GM23338 (cell line): ENCODE measurements around the gene EHD2. TPM values are rescaled to one million over a fixed set of nuclear protein-coding genes. Genes with fewer than 3 reads are reported as not detected.

ENCODE experiments used
- ATAC-seq: fragments of 200-7000 bp; cut with Tn5 transposase; 3 replicates; pipeline ENCODE4 v1.9.1; 2020
- DNase-seq: peaks from one replicate; pipeline ENCODE4 v3.0.0-alpha.2; 2015; ENCODE audit warnings: low spot score
- H2AFZ ChIP-seq: fragments of 200-600 bp; sonication (generic); 2 replicates; pipeline ENCODE4 v1.8.0; 2016; ENCODE audit warnings: antibody characterized with exemption, mild to moderate bottlenecking, moderate library complexity
- H3F3A ChIP-seq: fragments of 200-600 bp; sonication (generic); replicated peaks from 2 replicates; pipeline ENCODE4 v1.8.0; 2017; ENCODE audit warnings: antibody characterized with exemption, mixed run types, low read depth
- H3K27ac ChIP-seq: fragments of 200-600 bp; sonication (generic); 2 replicates; pipeline ENCODE4 v1.6.1; 2016; ENCODE audit warnings: low read depth
- H3K27me3 ChIP-seq: fragments of 200-600 bp; sonication (generic); 2 replicates; pipeline ENCODE4 v1.8.0; 2016; ENCODE audit warnings: mild to moderate bottlenecking, mixed run types, moderate library complexity; ENCODE audit not compliant: insufficient read depth
- H3K36me3 ChIP-seq: fragments of 200-600 bp; sonication (generic); 2 replicates; pipeline ENCODE4 v1.8.0; 2016; ENCODE audit warnings: mild to moderate bottlenecking; ENCODE audit not compliant: insufficient read depth
- H3K4me1 ChIP-seq: fragments of 200-600 bp; sonication (generic); 2 replicates; pipeline ENCODE4 v1.8.0; 2016; ENCODE audit warnings: mild to moderate bottlenecking, moderate library complexity; ENCODE audit not compliant: insufficient read depth
- H3K4me2 ChIP-seq: fragments of 200-600 bp; sonication (generic); 2 replicates; pipeline ENCODE4 v1.7.1; 2017; ENCODE audit warnings: mixed run types
- H3K4me3 ChIP-seq: fragments of 200-600 bp; sonication (generic); 2 replicates; pipeline ENCODE4 v1.6.1; 2016; ENCODE audit warnings: mixed run types
- H3K79me2 ChIP-seq: fragments of 200-600 bp; sonication (generic); replicated peaks from 2 replicates; pipeline ENCODE4 v1.8.0; 2017; ENCODE audit warnings: mild to moderate bottlenecking; ENCODE audit not compliant: insufficient read depth
- H3K9me2 ChIP-seq: fragments of 200-600 bp; sonication (generic); 2 replicates; pipeline ENCODE4 v1.8.0; 2017; ENCODE audit not compliant: insufficient read depth
- H4K20me1 ChIP-seq: fragments of 200-600 bp; sonication (generic); replicated peaks from 2 replicates; pipeline ENCODE4 v1.8.0; 2017; ENCODE audit warnings: mild to moderate bottlenecking; ENCODE audit not compliant: insufficient read depth
- H3K27ac Mint-ChIP-seq: 2 replicates; pipeline ENCODE4 v1.8.0; 2020; ENCODE audit warnings: inconsistent platforms, mild to moderate bottlenecking, moderate library complexity, mixed read lengths
- H3K27me3 Mint-ChIP-seq: 3 replicates; pipeline ENCODE4 v1.8.0; 2022; ENCODE audit warnings: low read depth, mild to moderate bottlenecking, moderate library complexity, mixed read lengths, inconsistent platforms; ENCODE audit not compliant: insufficient read depth, poor library complexity
- H3K36me3 Mint-ChIP-seq: 3 replicates; pipeline ENCODE4 v1.8.0; 2021; ENCODE audit warnings: low read depth, mild to moderate bottlenecking, inconsistent platforms, moderate library complexity, mixed read lengths
- H3K4me1 Mint-ChIP-seq: 3 replicates; pipeline ENCODE4 v1.8.0; 2020; ENCODE audit warnings: mild to moderate bottlenecking, inconsistent platforms, mixed read lengths
- H3K4me3 Mint-ChIP-seq: 3 replicates; pipeline ENCODE4 v1.8.0; 2021; ENCODE audit warnings: moderate library complexity, mild to moderate bottlenecking, inconsistent platforms, mixed read lengths
- H3K9me3 Mint-ChIP-seq: 3 replicates; pipeline ENCODE4 v1.8.0; 2020; ENCODE audit warnings: moderate library complexity, mild to moderate bottlenecking, inconsistent platforms, mixed read lengths
- CREB1 ChIP-seq: fragments of 250-450 bp; sonication (Bioruptor Pico); IDR thresholded peaks from 2 replicates; pipeline ENCODE4 v1.5.0; 2020; ENCODE audit warnings: low read depth, mild to moderate bottlenecking, moderate library complexity
- ETS1 ChIP-seq: IDR thresholded peaks from 2 replicates; pipeline ENCODE4 v1.6.1; 2016; ENCODE audit warnings: antibody characterized with exemption
- EZH2phosphoT487 ChIP-seq: fragments of 200-600 bp; sonication (generic); IDR thresholded peaks from one replicate; pipeline ENCODE4 v1.8.1; 2018; ENCODE audit warnings: antibody characterized with exemption; ENCODE audit not compliant: unreplicated experiment
- JUNB ChIP-seq: IDR thresholded peaks from one replicate; pipeline ENCODE4 v1.6.1; 2016; ENCODE audit warnings: antibody characterized with exemption; ENCODE audit not compliant: unreplicated experiment
- polyA plus RNA-seq: library from polyadenylated mRNA; unstranded; fragments of >200 nt; fragmentation: Nextera tagmentation; extraction: Ambion mirVana; gene quantifications from 2 replicates; pipeline ENCODE4 v1.2.1, GENCODE V29; 2016
- small RNA-seq: library from RNA; depleted of rRNA; stranded (forward); fragments of <200 nt; gene quantifications from one replicate; pipeline ENCODE3, GENCODE V24; 2014; ENCODE audit warnings: low replicate concordance
- total RNA-seq: library from RNA; depleted of rRNA; stranded (reverse); fragments of >200 nt; shearing (Covaris generic); gene quantifications from 2 replicates; pipeline ENCODE4 v1.2.3, GENCODE V29; 2014; rRNA removed
- TF ChIP-seq, protein P1 (sequence below), 2 experiments: fragments of 200-600 bp in 1 of 2; sonication (generic) in 1 of 2; conservative IDR thresholded peaks; 2 replicates each; pipeline versions ENCODE4 v1.5.1 to v1.6.1; 2016 to 2017; ENCODE audit warnings: antibody characterized with exemption in 2 of 2, low read depth in 2 of 2, mild to moderate bottlenecking in 2 of 2, moderate library complexity in 1 of 2

The EHD2 gene
- total and polyA plus RNA-seq, 2 experiments from 2014 or later, result 6.6 to 10.8 TPM

DNA sequence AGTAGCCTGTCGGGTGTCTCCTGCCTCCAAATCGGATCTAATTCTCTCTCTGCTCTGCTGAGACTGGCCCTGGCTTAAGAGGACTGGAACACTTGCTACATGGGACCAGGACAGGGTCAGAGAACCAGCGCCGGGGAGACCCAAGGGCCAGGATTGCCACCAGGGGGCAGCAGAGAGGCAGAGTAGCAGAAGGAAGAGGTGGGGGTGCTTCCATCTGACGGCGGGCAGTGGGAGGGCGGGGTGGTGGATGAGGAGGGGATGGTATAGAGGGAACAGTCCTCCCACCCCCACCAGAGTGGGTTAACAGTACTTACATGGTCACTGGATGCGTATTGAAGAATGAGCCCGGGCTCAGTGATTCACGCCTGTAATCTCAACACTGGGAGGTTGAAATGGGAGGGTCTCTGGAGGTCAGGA lies 77.2 kb downstream of the EHD2 start:
- peak; percentile 90 for ATAC-seq
- Mint-ChIP-seq H3K4me3 (no peak overlapping the region), H3K36me3 (peaks cover 11% of the 10 kb centered on the region; the same call in 2 of the 3 replicates), H3K4me1 (peaks cover 7% of the 10 kb centered on the region), H3K9me3 (peaks cover 13% of the 10 kb centered on the region; the same call in 2 of the 3 replicates), H3K27ac (no peak overlapping the region), H3K27me3 (peaks cover 11% of the 10 kb centered on the region)
- peaks cover 12% of the 10 kb centered on the region; the same call in 1 of the 2 replicates for H3F3A ChIP-seq
- no peaks in the 10 kb centered on the region for H3K27me3 ChIP-seq
- 0 out of 2 replicates have a peak, but pooled peaks cover 18% of the 10 kb centered on the region for H3K4me1 ChIP-seq
- H3K27ac ChIP-seq, result peak overlapping the region; percentile 87
- H3K4me3 ChIP-seq, result no peak overlapping the region
- peak; percentile 98 for DNase-seq
- H3K4me2 ChIP-seq, result peak overlapping the region; percentile 67; the same call in 1 of the 2 replicates
- H3K79me2 ChIP-seq, result no peaks in the 10 kb centered on the region
- TF ChIP-seq, protein P1, sequence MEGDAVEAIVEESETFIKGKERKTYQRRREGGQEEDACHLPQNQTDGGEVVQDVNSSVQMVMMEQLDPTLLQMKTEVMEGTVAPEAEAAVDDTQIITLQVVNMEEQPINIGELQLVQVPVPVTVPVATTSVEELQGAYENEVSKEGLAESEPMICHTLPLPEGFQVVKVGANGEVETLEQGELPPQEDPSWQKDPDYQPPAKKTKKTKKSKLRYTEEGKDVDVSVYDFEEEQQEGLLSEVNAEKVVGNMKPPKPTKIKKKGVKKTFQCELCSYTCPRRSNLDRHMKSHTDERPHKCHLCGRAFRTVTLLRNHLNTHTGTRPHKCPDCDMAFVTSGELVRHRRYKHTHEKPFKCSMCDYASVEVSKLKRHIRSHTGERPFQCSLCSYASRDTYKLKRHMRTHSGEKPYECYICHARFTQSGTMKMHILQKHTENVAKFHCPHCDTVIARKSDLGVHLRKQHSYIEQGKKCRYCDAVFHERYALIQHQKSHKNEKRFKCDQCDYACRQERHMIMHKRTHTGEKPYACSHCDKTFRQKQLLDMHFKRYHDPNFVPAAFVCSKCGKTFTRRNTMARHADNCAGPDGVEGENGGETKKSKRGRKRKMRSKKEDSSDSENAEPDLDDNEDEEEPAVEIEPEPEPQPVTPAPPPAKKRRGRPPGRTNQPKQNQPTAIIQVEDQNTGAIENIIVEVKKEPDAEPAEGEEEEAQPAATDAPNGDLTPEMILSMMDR (conservative IDR thresholded peaks at IDR 0.05; ENCODE audit: low read depth in 2 of 2), result peak; percentile 97 to 98
- TF ChIP-seq ETS1, result no peak
- no peaks in the 10 kb centered on the region for H3K9me2 ChIP-seq
- H4K20me1 ChIP-seq, result 0 out of 2 replicates have a peak, but pooled peaks cover 3% of the 10 kb centered on the region
- no peak overlapping the region for H2AFZ ChIP-seq
- H3K36me3 ChIP-seq, result no peaks in the 10 kb centered on the region

GRCh38 chr19:47792616-47793015 lies 79.4 kb downstream of the EHD2 start:
- H2AFZ ChIP-seq, result no peak overlapping the region
- TF ChIP-seq EZH2phosphoT487 (no peak), JUNB (no peak), CREB1 (CRISPR knock-in tag) (no peak)

More at GRCh38 chr19:47792616-47793015, 79.4 kb downstream of the EHD2 start:
- no peaks in the 10 kb centered on the region for H3K36me3 ChIP-seq
- Mint-ChIP-seq H3K4me1 (peaks cover 7% of the 10 kb centered on the region), H3K9me3 (peaks cover 13% of the 10 kb centered on the region; the same call in 2 of the 3 replicates), H3K4me3 (no peak overlapping the region), H3K27me3 (peaks cover 11% of the 10 kb centered on the region), H3K27ac (no peak overlapping the region), H3K36me3 (no peaks in the 10 kb centered on the region; the same call in 2 of the 3 replicates)
- H3K4me3 ChIP-seq, result no peak overlapping the region
- no peaks in the 10 kb centered on the region for H3K9me2 ChIP-seq
- no peak overlapping the region for H3K4me2 ChIP-seq
- 0 out of 2 replicates have a peak, but pooled peaks cover 4% of the 10 kb centered on the region for H3F3A ChIP-seq
- no peak for ATAC-seq
- H3K79me2 ChIP-seq, result no peaks in the 10 kb centered on the region
- H4K20me1 ChIP-seq, result no peaks in the 10 kb centered on the region
- H3K27ac ChIP-seq, result no peak overlapping the region
- no peaks in the 10 kb centered on the region for H3K27me3 ChIP-seq
- 0 out of 2 replicates have a peak, but pooled peaks cover 12% of the 10 kb centered on the region for H3K4me1 ChIP-seq
- no peak for DNase-seq

Small RNA genes within 50 kb of the gene (small RNA-seq; reads per million reads assigned to genes)
- not detected for gene SNORD23

Other genes with a start within 250 kb of the EHD2 start
- 10.0 and 11.6 TPM in 2 replicates for gene SLC8A2, start 241.5 kb upstream of the EHD2 start, total RNA-seq
- 0.86 and 1.1 TPM in 2 replicates for gene SLC8A2, start 241.5 kb upstream of the EHD2 start, polyA plus RNA-seq
- 19.8 and 28.0 TPM in 2 replicates for gene KPTN, start 229.2 kb upstream of the EHD2 start, total RNA-seq
- gene KPTN, start 229.2 kb upstream of the EHD2 start, polyA plus RNA-seq, result 26.2 and 31.1 TPM in 2 replicates
- gene NAPA, start 198.4 kb upstream of the EHD2 start, total RNA-seq, result 42.9 and 52.0 TPM in 2 replicates
- 72.1 and 74.3 TPM in 2 replicates for gene NAPA, start 198.4 kb upstream of the EHD2 start, polyA plus RNA-seq
- gene ZNF541, start 140.3 kb upstream of the EHD2 start, total RNA-seq, result 0.42 TPM in 1 of 2 replicates, not detected in the other
- 0.05 and 0.26 TPM in 2 replicates for gene ZNF541, start 140.3 kb upstream of the EHD2 start, polyA plus RNA-seq
- gene BICRA, start 104.3 kb upstream of the EHD2 start, total RNA-seq, result 37.7 and 40.1 TPM in 2 replicates
- 7.0 and 8.2 TPM in 2 replicates for gene BICRA, start 104.3 kb upstream of the EHD2 start, polyA plus RNA-seq
- 151 and 167 TPM in 2 replicates for gene NOP53, start 32.1 kb downstream of the EHD2 start, total RNA-seq
- gene NOP53, start 32.1 kb downstream of the EHD2 start, polyA plus RNA-seq, result 192 and 211 TPM in 2 replicates
- 524 and 558 TPM in 2 replicates for gene SELENOW, start 65.3 kb downstream of the EHD2 start, total RNA-seq
- 811 and 820 TPM in 2 replicates for gene SELENOW, start 65.3 kb downstream of the EHD2 start, polyA plus RNA-seq
- 0.19 and 0.28 TPM in 2 replicates for gene TPRX1, start 91.1 kb downstream of the EHD2 start, total RNA-seq
- 0.14 TPM in 1 of 2 replicates, not detected in the other for gene TPRX1, start 91.1 kb downstream of the EHD2 start, polyA plus RNA-seq
- not detected in 2 replicates for gene CRX, start 108.5 kb downstream of the EHD2 start, total RNA-seq
- gene CRX, start 108.5 kb downstream of the EHD2 start, polyA plus RNA-seq, result 0.07 and 0.15 TPM in 2 replicates
- gene TPRX2, start 145.8 kb downstream of the EHD2 start, total RNA-seq, result not detected in 2 replicates
- gene TPRX2, start 145.8 kb downstream of the EHD2 start, polyA plus RNA-seq, result not detected in 2 replicates
- gene SULT2A1, start 172.9 kb downstream of the EHD2 start, total RNA-seq, result not detected in 2 replicates
- gene SULT2A1, start 172.9 kb downstream of the EHD2 start, polyA plus RNA-seq, result not detected in 2 replicates